A673 (cell line): ENCODE data around the gene NID1. TPM values are rescaled to one million over a fixed set of nuclear protein-coding genes. Genes with fewer than 3 reads are reported as not detected.

Experiments used
- BruUV-seq: library from RNA; stranded (reverse); fragments of 400-500 nt; replicated peaks from 2 replicates; lab custom pipeline; 2021; lab: Mats Ljungman, UMichigan
- CTCF ChIA-PET: fragments of 300-600 bp; sonication (Branson Sonifier 250); formaldehyde crosslinking; loops from one replicate; lab custom pipeline; 2022; ENCODE audit warnings: antibody characterized with exemption; lab: Charles Lee
- POLR2A ChIA-PET: fragments of 300-600 bp; sonication (Branson Sonifier 250); formaldehyde crosslinking; loops from one replicate; lab custom pipeline; 2022; ENCODE audit warnings: antibody characterized with exemption; ENCODE audit not compliant: low non-redundant PET; lab: Charles Lee
- DNase-seq: peaks from one replicate; pipeline ENCODE4 v3.0.0-alpha.2; 2015; ENCODE audit warnings: low spot score
- H3K27ac ChIP-seq: fragments of 200-600 bp; sonication (generic); 2 replicates; pipeline ENCODE4 v1.5.1; 2016; ENCODE audit warnings: mixed run types, low read depth, mild to moderate bottlenecking, mixed read lengths, antibody characterized with exemption, low read length; ENCODE audit not compliant: poor library complexity, severe bottlenecking
- H3K27me3 ChIP-seq: fragments of 200-600 bp; sonication (generic); replicated peaks from 2 replicates; pipeline ENCODE4 v1.6.1; 2017; ENCODE audit warnings: mixed run types, low read depth, mild to moderate bottlenecking, mixed read lengths, antibody characterized with exemption, low read length; ENCODE audit not compliant: insufficient read depth, poor library complexity
- H3K36me3 ChIP-seq: fragments of 200-600 bp; sonication (generic); 2 replicates; pipeline ENCODE4 v1.6.1; 2016; ENCODE audit warnings: mixed run types, mild to moderate bottlenecking, mixed read lengths, antibody characterized with exemption, low read length; ENCODE audit not compliant: insufficient read depth, poor library complexity, severe bottlenecking
- H3K4me1 ChIP-seq: fragments of 200-600 bp; sonication (generic); 2 replicates; pipeline ENCODE4 v1.6.1; 2017; ENCODE audit warnings: mixed run types, mild to moderate bottlenecking, mixed read lengths, antibody characterized with exemption, low read length; ENCODE audit not compliant: insufficient read depth, poor library complexity, severe bottlenecking
- H3K4me3 ChIP-seq: fragments of 200-600 bp; sonication (generic); 2 replicates; pipeline ENCODE4 v1.5.1; 2016; ENCODE audit warnings: low read depth, mixed run types, mild to moderate bottlenecking, mixed read lengths, low read length; ENCODE audit not compliant: poor library complexity, severe bottlenecking
- H3K9me3 ChIP-seq: fragments of 200-600 bp; sonication (generic); 2 replicates; pipeline ENCODE4 v1.6.1; 2016; ENCODE audit warnings: mixed run types, low read depth, mild to moderate bottlenecking, mixed read lengths, antibody characterized with exemption, low read length; ENCODE audit not compliant: poor library complexity, severe bottlenecking
- CTCF ChIP-seq: fragments of 300-800, 200-600 bp; sonication (generic); conservative IDR thresholded peaks from 2 replicates; pipeline ENCODE4 v1.5.1; 2017; ENCODE audit warnings: low read depth, mild to moderate bottlenecking, antibody characterized with exemption, low read length, moderate library complexity, mixed read lengths
- EZH2 ChIP-seq: fragments of 200-600 bp; sonication (generic); IDR thresholded peaks from 2 replicates; pipeline ENCODE4 v1.6.1; 2017; ENCODE audit warnings: borderline replicate concordance, low read depth, mild to moderate bottlenecking, mixed read lengths, antibody characterized with exemption, low read length; ENCODE audit not compliant: poor library complexity, severe bottlenecking
- intact Hi-C: fragments of 100-400 bp; cut with micrococcal nuclease; formaldehyde crosslinking; loops from one replicate; pipeline ENCODE4 v1.10.0; 2022; ENCODE audit not compliant: unreplicated experiment
- total RNA-seq: library from RNA; stranded (reverse); gene quantifications from 2 replicates; pipeline ENCODE4 v1.2.3, GENCODE V29; 2021

The NID1 gene
- total RNA-seq, 1 experiment from 2014 or later: 0.64 TPM

- Histone ChIP-seq H3K4me1 (no peaks in the 10 kb centered on the region), H3K36me3 (no peaks in the 10 kb centered on the region), H3K9me3 (no peaks in the 10 kb centered on the region), H3K4me3 (no peak overlapping the region), H3K27me3 (no peaks in the 10 kb centered on the region), H3K27ac (no peak overlapping the region)
- CTCF ChIA-PET: interaction anchor here (0.6 kb wide), 1 partner anchor 850 kb away, joined by 5 read pairs; no protein-coding TSS in a partner anchor
- BruUV-seq: no TSS peak
- POLR2A ChIA-PET: no interaction called here
- TF ChIP-seq EZH2 (no peak), CTCF (no peak)
- no peak for DNase-seq
- intact Hi-C loops: no loop called here
These were observed 110.3 kb downstream of the NID1 start for GRCh38 chr1:235954306-235955283.

GRCh38 chr1:235953801-235954200, 111.1 kb downstream of the NID1 start:
- DNase-seq: no peak
- H3K27ac ChIP-seq: no peak overlapping the region
- intact Hi-C loops: no loop called here
- H3K4me3 ChIP-seq: no peak overlapping the region
- H3K9me3 ChIP-seq: no peaks in the 10 kb centered on the region
- TF ChIP-seq CTCF: no peak
- no peak for TF ChIP-seq EZH2
- POLR2A ChIA-PET: no interaction called here
- H3K4me1 ChIP-seq: no peaks in the 10 kb centered on the region
- CTCF ChIA-PET: no interaction called here
- no peaks in the 10 kb centered on the region for H3K36me3 ChIP-seq
- no peaks in the 10 kb centered on the region for H3K27me3 ChIP-seq
- BruUV-seq: no TSS peak

DNA sequence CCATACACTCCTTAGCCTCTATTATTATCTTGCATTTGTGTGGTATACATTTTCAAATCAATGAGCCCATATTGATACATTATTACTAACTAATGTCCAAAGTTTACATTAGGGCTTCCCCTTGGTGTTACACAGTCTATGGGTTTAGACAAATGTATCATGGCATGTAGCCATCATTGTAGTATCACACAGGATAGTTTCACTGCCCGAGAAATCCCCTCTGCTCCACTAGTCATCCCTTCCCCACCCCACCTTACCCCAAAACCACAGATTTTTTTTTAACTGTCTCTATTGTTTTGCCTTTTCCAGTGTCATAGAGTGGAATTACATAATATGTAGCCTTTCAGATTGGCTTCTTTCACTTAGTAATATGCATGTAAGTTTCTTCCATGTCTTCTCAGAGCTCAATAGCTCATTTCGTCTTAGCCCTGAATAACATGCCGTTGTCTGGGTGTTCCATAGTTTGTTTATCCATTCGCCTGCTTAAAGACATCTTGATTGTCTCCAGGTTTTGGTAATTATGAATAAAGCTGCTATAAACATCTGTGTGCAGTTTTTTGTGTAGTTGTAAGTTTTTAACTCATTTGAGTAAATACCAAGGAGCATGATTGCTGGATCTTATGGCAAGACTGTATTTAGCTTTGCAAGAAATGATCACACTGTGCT, 111.8 kb downstream of the NID1 start:
- Histone ChIP-seq H3K4me3 (no peak overlapping the region), H3K9me3 (no peaks in the 10 kb centered on the region), H3K27ac (no peak overlapping the region), H3K27me3 (no peaks in the 10 kb centered on the region), H3K36me3 (no peaks in the 10 kb centered on the region), H3K4me1 (no peaks in the 10 kb centered on the region)
- TF ChIP-seq EZH2: no peak
- TF ChIP-seq CTCF: no peak
- intact Hi-C loops: no loop called here
- POLR2A ChIA-PET: no interaction called here
- CTCF ChIA-PET: no interaction called here
- BruUV-seq: no TSS peak
- DNase-seq: no peak
